Measurements from ENCODE around the gene KIF6.

Gene KIF6

DNA sequence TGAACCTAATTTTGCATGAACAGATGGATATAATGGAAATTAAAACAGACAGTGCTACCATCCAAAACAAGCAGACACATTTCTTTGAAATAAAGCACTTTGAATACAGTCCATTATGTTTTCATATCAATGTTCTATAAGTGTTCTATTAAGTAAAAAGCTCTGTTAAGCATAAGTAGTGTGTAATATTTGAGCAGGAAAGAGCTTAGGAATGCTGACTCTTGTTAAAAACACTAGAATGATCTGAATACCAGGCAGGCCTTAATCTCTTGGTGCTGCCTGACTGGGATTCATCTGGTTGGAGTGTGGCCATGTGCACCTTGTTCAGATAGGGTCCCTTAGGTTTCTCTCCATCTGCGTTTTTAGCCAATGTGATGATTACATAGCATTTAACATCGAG is 130.9 kb downstream of the KIF6 start:
- DNase-seq (ENCODE audit: low read depth in 2 of 2), result no peak

DNA sequence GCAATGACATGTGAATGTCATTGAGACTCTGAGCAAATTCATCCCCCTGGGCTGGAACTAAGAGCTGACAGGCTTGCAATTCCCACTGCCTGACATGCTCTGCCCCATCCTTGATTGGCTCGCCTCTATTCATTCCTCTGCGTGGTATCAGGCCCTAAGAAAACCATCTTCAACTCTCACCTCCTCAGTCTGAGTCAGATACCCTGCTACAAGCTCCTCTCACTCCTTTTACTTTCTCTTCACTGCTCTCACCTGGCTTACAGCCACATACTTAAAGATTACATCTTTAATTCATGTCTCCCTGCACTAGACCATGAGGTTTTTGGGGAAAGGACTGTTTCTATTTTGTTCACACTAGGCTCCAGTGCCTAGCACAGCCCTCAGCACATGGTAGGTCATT is 131.6 kb downstream of the KIF6 start:
- no peak for DNase-seq (ENCODE audit: low read depth in 2 of 2)

DNA sequence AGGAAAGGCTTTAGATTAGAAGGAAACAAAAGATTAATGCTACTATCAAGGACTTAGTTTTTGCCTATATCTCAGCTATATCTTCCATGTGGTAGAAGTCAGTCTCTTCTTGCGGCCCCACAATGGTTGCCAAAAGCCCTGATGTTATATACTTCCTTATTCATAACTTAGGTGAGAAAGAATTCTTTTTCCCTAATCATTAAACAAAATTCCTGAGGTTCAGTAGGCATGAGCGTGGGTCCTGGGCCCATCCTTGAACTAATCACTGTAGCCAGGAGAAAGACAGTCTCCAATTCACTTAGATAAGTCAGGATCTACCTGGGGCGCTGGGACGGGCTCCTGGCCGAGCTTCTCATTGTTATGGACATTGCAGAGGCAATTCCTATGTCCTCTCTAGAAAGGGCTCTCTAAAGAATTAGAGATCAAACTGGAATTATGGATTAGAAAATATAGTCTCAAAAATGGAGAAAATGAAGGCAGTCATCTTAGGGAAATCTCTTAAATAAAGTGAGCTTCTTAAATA is 134.3 kb downstream of the KIF6 start:
- DNase-seq (ENCODE audit: low read depth in 2 of 2), result no peak

DNA sequence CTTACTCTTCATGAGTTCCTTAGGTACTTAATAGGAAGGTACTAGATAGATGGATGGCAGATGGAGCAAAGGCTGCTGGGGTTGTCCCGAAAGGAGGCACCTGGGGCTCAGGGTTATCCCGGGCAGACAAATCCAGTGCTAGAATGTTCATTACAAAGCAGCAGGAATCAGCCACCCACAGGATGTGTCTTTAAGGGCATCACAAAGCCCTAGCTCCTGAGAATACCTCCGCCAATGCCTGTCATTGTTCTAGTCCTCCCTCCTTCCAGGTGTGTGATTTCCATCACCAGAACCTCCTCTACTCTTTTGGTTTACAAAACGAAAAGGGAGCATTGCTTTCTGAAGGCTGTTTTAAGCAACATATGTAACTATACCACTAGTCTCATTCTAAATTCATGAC is 138.1 kb downstream of the KIF6 start:
- DNase-seq (ENCODE audit: low read depth in 2 of 2), result no peak

DNA sequence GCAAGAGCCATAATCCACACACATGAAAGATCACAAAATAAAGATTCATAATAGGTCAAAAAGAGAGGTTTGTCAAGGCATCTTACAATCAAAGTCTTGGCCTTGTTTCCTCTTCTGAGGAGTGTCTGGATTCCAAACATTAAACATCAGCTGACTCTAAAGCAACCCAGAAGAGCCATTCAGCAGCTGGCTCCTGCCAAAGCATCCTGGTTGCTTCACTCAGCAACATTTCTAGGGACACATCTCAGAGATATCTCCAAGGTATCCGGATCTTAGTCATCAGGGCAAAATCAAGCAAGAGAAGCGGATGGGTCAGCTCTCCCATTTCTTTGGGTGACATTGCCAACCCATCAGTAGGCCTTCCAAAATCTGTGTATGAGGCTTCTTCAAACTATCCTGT is 139.6 kb downstream of the KIF6 start:
- DNase-seq (ENCODE audit: low read depth in 2 of 2), result no peak

DNA sequence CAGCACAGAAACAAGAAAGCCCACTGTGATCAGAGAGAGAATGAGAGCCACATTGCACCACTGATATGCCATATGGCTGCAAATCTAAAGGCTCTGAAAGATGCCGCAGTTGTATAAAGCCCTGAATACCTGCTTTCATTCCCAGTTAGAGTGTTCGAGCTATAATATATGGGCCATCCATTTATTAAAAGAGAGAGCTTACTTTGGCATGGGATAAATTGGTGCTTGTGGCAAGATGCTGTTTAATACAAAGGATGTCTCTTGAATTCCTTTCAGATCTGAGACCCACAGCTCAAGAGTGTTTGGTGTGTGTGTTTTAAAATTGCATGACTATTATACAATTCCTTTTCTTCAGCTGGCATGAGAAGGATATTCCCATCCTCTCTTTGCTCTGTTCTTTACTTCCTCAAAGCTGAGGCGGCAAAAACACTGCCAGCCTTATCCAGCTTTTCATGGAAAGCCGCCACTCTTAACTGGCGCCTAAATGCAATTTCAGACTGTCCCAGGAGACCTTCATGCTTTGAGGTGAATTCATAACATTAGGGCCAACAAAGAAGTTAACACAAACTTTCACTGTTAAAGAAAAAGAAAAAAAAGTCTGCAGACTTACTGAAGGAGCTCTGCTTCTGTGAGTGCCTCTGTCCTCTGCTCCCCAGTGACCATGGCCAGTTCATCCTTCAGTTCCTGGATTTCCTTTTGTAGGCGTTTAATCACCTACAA is 147.6 kb downstream of the KIF6 start:
- no peak for DNase-seq (ENCODE audit: low read depth in 2 of 2)

DNA sequence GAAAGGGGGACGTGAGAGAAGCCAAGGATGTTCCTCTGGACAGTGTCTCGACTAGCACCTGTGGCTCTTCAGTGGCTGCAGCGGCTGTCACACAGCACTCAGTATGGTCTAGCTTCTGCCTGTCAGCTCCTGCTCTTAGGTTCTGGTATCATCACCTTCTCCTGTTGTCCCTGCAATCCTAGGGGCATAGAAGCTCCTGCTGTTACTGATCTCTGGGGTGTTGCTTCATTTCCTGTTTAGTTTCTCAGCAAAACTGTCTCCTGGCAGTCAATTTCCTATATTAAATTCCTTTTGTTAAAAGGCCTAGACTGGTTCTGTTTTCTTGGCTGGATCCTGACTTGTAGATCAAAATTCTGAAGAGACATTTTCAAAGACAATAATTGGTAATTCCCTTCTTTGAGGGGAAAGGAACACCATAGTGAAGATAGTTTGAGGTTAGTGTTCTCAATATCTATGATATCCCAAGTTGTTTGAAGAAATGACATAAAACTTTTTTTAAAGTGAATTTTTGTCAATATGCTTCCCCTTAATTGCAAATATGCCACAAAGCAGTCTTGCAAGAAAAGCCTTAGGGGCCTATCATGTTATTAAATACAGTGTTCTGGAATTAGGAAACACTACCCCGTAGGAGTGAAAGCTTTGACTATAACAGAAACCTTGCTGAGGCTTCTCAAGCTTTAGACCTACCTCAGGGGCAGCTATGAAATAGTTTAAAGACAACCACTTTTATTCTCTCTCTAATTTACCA is 148.5 kb downstream of the KIF6 start:
- no peak for DNase-seq (ENCODE audit: low read depth in 2 of 2)

DNA sequence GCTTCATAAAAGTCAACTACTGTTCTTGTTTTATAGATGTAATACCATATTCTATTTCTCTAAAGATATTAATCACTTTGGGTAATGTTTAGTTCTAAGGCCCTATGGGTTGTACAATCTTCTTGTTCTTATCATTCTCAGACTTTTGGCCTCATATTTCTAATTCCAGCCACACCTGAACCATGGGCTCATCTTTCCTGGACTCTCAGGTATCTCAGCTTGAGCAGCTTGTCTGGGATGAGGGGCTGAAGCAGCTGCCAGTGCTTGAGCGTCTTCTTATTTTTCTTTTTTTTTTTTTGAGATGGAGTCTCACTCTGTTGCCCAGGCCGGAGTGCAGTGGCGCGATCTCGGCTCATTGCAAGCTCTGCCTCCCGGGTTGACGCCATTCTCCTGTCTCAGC is 150.2 kb downstream of the KIF6 start:
- no peak for DNase-seq (ENCODE audit: low read depth in 2 of 2)

DNA sequence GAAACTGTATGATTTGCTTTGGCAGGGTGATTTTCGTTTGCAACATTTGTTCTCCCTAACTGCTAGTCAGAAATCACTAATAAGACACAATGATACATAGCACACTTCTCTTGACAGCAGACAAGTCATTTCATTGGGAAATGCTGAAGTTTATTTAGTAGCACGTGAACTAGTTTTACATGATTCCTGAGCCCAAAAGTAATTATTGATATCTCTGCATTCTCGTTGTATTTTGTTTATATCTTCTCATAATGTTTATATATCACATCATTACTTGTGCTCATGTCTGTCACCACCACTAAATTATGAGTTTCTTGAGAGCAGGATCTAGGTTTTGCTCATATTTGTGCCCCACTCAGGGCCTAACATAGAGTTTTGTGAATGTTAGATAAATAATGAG is 151.7 kb downstream of the KIF6 start:
- DNase-seq (ENCODE audit: low read depth in 2 of 2), result no peak

DNA sequence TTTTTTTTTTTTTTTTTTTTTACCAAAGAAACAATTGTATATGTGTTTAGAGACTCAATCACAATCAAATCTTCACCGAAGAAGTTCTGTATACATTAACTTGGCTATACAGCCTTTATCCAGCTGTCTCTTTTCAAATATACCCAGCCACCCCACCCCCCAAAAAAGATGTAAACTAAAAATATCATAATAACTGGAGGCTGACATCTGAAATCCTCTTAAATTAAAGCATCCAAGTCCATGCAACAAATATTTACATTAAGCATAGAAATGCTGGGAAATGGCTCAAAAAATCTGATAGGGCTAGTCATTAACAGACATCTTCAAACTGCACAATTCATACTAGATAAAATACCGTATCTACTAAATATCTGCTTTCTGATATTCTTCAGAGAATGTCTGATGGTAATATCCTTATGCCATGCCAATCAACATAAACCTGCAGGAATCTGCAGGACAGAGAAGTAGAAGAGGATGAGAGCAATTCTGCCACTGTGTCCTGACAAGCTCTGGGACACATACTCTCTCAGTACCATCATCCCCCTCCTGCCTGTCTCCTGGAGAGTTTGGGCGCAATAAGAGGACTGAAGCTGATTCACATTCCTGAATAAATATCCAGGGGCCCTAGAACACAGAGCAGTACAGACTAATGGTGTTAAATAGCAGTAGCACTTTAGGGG is 152.4 kb downstream of the KIF6 start:
- DNase-seq (ENCODE audit: low read depth in 2 of 2), result no peak

DNA sequence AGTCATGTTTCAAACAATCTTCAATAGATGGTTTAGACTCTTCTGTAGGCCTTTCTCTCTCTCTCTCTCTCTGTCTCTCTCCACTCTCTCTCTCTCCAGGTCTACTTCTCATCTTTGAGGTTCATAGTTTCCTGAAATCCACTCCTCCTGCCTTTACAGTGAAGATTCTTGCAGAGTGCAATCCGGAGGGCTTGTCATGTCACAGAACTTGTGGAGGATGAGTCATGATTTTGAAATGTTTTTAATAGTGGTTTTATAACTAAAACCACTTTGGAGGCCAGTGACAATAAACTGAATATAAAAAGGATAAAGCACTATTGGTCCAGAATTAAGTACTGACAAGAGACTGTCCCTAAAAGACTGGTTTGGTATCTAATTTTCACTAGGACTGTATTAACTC is 156.3 kb downstream of the KIF6 start:
- no peak for DNase-seq (ENCODE audit: low read depth in 2 of 2)

DNA sequence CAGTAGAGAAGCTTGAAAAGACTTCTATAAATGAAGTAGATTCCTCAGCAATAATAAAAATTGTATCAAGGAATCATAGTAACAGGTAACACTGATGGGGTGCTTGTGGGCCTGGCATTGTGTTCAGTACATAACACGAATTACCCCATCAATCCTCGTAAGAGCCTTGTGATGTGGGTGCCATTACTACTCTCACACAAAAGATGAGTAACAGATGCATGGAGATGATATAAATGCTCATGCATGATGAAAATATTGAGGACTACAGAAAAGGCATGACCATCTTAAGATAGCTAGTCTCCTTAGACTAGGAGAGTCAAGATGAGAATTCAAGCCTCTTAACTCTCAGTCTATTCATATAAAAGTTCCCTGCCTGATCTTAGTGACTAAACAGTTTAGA is 158.1 kb downstream of the KIF6 start:
- no peak for DNase-seq (ENCODE audit: low read depth in 2 of 2)

DNA sequence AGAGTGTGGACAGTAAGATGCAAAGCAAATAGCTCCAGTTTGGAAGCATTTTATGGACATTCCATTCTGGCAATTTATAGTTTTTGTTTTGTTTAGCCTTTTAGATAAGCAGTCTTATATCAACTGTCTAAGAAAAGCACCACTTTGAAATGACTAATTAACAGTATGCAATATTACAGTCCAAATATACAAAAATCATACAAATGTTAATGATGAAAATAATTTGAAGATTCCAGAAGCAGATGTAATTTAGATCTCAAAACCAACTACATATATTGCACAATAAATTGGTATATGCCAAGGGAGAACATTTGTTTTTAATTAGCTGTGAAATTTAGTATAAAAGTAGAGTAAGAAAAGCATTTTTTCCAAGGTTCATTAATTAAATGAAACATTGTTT is 158.8 kb downstream of the KIF6 start:
- no peak for DNase-seq (ENCODE audit: low read depth in 2 of 2)

DNA sequence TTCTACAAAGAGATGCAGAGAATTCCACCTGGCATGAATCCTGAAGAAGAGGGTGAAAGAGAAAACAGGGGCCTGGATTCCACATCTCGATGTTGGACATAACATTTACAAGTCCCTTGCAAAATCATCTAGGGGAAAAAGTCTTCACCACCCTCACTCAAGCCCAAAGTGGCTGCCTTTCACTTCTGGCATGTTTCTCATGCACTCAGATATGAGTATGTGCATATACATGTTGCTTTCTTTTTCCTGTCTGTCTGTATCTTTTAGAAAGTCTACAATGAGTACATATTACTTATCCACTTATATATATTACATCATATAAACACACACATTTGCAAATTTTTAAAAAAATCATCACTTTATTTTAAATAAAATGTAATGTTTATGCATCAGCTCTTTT is 159.3 kb downstream of the KIF6 start:
- no peak for DNase-seq (ENCODE audit: low read depth in 2 of 2)

DNA sequence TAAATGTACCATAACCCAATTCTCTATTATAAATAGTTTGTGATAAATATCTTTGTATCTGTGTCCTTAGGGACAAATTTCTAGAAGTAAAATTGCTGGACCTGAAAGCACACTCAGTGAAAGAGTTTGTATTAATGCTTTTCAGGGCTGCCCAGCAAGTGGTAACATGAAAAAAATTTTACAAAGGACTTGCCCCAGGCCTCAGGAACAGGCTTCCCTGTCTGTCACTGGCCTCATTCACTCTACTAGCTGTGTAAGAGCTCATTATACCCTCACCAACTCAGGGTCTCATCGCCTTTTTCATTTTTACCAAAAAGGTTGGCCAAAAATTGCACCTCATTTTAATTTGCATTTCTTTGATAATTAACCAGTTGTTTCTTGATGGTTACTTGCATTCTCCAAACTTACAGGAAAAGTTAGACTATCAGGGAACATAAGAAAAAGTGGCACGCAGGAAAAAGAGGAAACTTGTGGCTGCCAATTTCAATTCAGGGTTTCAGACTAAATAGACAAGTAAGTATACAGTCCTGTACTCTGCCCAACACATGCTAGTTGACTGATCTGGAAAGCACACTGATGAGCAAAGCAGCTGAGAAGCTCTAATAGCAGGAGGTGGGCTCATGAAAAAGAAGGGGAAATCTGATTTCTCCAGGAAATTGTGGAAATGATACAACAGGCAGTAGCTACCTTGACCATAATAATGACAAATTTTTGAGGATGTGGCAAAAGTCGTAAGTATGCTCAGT is 161.5 kb downstream of the KIF6 start:
- DNase-seq (ENCODE audit: low read depth in 2 of 2), result no peak

DNA sequence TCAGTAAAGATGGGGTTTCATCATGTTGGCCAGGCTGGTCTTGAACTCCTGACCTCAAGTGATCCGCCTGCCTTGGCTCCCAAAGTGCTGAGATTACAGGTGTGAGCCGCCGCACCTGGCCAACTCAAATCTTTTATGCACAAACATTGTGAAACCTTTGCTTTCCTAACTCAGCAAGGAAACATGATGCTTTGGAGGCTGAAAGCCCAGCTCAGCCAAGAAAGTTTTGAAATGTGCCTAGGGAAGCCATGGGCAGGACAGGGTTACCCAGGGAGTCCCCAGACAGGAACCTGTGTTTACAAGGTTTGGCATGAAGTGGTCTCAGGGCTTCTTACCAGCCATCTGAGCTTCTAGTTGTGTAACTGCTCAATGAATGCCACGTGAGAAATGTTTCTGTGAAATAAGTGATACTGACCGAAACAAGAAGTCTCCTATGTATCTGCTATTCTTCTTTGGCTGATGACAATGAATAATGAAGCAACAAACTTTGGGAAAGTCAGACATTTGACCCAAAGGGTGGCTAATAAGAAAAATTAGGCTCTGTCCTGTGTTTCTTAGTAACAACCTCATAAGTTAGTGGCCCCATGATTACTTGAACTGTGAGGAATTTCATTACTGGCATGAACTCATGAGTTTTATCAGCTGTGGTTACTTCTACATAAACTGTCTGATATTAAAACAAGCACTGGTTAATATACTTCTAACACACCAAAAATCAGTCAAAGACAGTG is 163.5 kb downstream of the KIF6 start:
- DNase-seq (ENCODE audit: low read depth in 2 of 2), result no peak

DNA sequence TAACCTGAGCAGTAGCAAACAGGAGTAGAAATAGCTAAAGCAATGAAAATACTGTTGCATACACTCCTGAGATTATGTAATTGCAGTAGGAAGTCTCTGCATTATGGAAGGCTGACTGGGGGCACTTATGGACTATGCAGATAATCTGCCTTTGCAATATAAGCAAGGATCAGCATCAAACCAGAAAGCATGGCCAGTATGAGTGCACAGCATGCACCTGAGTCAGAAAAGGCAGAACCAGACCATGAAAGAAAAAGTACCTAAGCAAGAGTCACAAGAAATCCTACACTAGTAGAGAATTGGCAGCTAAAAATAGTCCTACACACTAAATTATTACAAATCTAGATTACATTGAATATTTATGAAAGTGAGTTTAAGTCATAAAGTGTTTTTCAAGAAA is 164.3 kb downstream of the KIF6 start:
- DNase-seq (ENCODE audit: low read depth in 2 of 2), result no peak

DNA sequence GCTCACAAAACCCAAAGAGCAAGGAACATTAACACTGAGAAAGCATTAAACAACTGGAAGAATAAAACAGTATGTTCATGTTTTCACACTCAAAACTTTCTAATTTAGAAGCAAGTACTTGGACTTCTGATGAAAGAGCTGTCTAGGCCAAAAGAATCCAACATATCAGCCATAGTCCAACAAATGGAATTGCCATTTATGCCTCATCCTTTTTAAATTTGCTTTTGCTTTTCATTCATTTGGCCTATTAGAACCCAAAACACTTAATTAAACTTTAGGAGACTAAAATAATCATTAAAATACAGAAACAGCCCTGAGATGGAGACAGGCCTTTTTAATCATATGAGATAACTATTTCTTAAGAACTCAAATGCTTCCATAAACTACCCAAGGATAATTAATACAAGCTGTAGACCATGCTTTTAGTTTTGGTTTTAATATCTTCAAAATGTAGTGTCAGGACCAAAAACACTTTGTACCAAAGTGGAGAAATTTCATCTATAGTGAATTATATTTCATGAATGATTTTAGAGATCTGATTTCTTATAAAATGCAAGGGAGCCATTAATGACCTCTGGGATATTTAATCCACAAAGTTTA is 166.5 kb downstream of the KIF6 start:
- DNase-seq (ENCODE audit: low read depth in 2 of 2), result no peak

DNA sequence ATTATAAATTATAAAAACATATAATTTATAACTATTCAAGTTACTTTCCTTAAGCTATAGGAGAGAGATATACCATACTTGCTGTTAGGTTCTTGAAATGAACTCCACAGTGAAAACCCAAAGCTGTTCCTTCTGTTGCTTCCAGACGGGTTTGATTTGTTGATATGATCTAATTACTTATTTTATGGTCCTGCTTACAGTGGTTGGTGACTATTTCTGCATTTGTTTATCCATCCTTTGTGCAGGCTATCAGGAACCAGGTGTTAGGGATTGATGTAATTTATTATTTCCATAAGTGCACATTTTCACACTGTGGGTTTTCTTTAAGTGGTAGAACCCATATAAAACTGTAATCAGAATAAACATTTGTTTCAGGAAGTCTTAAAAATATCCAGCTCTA is 167.1 kb downstream of the KIF6 start:
- no peak for DNase-seq (ENCODE audit: low read depth in 2 of 2)

DNA sequence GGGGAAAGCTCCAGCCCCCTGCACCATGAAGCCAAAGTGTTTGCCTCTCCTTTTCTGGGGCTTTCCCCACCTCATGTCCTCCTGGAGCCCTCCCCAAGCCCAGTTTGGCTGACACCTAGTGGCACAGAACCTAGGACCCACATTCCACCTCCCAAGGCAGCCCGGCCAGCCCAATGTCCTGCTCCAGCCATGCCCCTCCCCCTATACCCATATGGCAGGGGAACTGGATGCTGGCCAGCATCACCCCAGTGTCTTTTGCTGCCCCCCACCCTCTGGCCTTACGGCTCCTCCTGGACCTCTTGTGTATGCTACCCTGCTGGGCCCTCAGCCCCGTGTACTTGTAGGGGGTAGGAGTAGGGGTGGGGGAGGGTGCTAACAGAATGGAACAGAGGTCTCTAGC is 170.1 kb downstream of the KIF6 start:
- no peak for DNase-seq (ENCODE audit: low read depth in 2 of 2)
